GM18505 (cell line): ENCODE measurements around the gene HYAL3.
"Not testable (repeated sequence)": the region's sequence is repeated elsewhere in the genome, so short reads cannot be mapped to it uniquely, and the experiment has no call there.

Source experiments
- ATAC-seq: cut with Tn5 transposase; IDR thresholded peaks from one replicate; pipeline ENCODE4 v1.9.1; 2021; ENCODE audit not compliant: unreplicated experiment
- POLR2A ChIP-seq: IDR thresholded peaks from 4 replicates; pipeline ENCODE4 v1.6.1; 2011; ENCODE audit warnings: borderline replicate concordance; ENCODE audit not compliant: insufficient read depth, insufficient read length; ENCODE audit errors: extremely low read depth

Gene HYAL3

DNA sequence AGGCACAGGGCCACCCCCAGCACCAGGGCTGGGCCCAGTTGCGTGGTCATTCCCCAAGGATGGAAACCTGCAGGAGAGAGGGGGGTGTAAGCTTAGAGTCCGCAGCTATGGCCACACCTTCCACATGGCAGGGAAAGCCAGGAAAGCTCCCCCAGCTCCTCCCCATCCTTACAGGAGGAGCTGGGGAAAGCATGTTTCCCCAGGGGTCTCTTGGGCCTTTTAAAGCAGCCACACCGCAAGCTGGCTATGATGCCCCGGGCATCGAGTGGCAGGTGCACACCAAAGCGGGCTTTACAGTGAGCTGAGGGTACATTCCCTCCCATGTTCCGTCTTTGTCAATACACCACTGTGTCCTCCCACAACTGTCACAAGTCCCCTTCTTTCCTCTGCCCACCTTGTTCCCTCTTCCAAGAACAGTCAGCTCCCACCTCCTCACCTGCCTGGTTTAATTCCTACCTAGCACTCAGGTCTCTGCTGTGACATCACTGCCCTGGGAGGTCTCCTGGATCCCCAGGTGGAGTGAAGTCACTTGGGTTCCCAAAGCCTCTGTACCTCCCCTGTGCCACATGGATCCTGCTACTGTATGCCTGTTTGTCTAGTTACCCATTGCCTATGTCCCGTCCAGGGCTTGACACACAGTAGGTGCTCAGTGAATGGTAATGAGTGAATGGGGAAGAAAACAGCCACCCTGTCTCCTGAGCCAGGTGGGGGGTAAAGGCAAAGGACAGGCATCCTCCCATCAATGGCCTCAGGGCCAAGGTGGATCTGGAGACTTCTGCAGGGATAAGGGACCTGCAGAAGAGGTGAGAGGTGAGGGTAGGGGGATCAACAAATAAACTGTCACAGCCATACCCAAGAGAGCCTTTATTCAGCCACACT lies 3.4 kb downstream of the HYAL3 start:
- ATAC-seq = no peak
- no peak for TF ChIP-seq POLR2A

DNA sequence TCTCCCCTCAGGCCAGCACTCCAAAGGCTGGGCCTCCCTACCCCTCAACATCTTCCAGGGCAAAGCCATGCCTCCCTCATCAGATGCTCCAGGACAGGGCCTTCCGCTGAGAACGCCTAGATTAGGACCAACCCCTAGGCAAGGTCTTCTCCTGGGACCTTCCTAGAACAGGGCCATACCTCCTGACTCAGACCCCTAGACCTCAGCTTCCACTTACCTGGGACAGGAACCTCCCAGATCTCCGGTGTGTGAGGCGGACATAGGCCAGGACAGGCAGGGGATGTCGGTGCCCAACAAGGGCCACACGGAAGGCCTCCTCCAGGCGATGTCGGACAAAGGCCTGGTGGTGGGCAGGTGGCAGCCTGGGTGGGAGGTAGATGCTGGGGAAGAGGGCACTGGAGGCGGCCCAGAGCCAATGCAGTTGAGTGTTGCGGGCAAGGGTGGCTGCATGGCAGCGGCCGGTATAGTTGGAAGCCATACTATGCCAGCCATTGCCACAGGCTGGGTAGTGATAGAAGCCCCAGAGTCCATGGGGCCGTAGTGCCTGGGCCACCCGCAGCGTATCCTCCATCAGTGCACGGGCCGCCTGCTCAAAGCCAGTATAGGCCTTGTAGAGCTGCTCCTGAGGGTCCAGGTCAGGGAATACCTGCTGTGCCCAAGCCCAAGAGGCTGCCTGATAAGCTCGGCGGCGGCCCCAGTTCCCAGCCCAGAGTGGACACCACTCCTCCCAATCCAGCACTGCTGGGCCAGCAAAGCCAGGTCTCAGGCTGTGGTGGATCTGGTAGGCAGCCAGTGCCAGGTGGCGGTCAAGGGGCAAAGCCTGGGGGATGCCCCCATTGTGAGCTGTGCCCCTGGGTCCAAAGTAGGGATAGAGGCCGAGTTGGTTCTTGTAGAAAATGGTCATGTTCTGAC lies 4.5 kb downstream of the HYAL3 start:
- no peak for ATAC-seq
- no peak for TF ChIP-seq POLR2A

DNA sequence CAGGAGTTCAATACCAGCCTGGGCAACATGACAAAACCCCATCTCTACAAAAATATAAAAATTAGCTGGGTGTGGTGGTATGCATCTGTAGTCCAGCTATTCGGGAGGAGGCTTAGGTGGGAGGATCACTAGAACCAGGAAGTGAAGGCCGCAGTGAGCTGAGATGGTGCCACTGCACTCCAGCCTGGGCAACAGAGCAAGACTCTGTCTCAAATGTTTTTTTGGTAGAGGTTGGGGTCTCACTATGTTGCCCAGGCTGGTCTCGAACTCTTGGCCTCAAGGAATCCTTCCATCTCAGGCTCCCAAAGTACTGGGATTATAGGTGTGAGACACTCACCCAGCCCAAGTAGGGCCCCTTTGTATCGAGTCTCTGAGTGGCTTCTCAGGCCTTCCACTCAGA lies 5.1 kb downstream of the HYAL3 start:
- no peak for ATAC-seq
- no peak for TF ChIP-seq POLR2A

DNA sequence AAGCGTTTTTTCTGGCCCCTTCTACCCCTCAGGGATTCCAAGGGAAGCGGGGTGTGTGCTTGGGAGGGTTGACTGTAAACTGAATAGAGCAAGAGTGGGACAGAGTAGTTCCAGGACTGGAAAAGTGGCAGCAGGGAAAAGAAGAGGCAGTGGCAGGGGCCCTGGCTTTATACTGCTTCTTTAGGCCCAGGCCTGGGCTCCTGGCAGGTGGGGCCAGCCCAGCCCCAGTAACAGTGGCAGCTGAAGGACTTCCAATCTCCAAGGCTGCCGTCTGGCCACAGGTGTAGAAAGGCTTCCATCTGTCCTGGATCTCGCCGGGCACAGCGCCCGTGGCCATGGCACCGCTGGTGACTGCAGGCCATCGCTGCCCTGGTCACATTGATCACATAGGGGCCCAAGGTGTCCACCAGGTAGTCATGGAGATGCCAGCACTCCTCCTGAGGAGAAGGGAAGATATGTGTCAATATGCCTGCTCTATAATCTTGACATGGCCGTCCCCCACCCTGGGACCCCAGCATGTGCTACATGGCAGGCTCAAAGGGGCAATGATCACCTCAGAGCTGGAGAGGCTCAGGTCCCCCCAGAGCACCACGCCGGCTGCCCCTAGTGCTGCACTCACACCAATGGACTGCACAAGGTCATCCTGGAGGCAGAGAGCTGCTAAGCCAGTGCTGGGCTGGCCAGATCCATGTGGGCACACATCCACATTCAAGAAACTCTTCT lies 6.0 kb downstream of the HYAL3 start:
- TF ChIP-seq POLR2A = no peak
- ATAC-seq = no peak

DNA sequence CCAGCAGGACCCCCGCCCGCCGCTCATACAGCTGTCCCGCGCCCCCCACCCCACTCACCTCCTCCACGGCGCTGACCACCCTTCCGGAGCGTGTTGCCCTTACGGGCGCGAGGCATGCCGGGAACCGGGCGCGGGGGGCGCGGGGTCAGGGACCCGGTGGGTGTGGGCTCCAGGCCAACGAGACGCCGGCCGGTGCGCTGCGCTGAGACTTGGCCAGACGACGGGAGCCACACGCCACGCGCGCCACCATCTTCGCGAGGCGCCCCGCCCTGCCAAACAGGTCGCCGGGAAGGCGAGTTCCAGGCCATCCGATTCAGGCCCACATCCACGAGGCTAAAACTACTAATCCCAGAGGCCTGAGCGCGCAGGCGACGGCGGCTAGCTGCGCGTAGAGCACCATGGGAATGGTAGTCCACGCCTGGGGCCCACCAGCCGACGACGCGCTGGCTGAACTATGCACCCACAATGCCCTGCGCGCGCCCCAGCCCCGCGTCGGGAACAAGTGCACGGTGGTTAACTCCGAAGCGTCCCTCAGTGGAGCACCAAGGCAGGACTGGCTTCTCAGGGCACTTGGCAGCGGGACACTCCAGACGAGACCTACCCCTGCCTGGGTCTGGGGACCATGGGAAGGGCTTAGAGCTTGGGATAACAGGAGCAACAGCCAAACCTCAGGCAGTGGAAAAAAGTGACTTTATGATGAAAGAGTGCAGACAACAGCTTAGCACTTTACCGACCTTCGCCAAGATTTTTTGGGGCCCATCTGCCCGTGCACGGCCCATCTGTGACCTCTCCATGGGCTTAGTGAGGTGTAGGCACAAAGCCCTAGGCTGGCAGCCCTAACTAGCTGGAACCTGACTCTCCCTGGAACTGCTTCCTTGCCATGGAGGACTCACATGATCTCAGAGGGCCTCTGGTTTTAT lies 6.8 kb downstream of the HYAL3 start, which contains the start of gene IFRD2:
Gene IFRD2 (minus strand): TSS at position 271 of the 920 bp plus-strand sequence. CDS start 155 bp downstream, at position 116.
- peak; percentile 90 for ATAC-seq
- peak; percentile 75 for TF ChIP-seq POLR2A

DNA sequence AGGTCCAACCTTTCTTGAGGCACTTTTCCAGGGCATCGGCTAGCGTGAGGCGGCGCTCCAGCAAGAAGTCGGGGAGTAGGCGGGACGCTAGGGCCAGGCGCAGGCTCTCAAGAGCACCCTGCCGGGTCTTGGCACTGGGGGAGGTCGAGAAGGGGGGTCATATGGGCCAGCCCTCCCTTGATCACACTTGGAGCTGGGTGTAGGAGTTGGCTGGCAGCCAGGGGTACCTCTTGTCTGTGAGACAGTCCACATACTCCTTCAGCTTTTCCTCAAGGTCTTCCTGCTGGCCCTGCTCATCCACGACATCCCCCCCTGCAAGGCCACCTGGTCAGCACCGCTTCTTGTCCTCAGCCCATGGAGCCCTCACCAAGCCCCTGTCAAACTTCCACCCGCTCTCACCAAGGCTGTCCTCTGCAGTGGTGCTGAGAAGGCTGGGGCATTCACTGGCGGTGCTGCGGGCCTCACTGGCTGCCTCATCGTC lies 9.0 kb downstream of the HYAL3 start:
- ATAC-seq = no peak
- TF ChIP-seq POLR2A = no peak

DNA sequence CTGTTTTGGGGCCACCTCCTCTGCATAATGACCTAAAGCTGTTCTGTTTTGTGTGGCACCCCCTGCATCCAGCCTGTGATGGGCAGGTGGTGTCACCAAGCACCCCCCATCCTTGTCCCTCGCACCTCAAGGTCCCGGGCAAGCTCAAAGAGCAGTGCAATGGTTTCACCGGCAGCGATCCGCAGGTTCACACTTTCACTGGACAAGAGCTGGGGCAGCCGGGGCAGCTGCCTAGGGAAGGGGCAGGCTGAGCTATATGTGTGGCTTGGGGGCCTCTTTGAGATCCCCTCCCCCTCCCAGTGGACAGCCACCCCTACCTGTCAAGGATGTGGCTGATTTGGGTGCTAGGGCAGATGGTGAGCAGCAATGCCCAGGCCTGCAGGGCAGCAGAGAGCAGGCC lies 10.1 kb downstream of the HYAL3 start:
- no peak for TF ChIP-seq POLR2A
- no peak for ATAC-seq

DNA sequence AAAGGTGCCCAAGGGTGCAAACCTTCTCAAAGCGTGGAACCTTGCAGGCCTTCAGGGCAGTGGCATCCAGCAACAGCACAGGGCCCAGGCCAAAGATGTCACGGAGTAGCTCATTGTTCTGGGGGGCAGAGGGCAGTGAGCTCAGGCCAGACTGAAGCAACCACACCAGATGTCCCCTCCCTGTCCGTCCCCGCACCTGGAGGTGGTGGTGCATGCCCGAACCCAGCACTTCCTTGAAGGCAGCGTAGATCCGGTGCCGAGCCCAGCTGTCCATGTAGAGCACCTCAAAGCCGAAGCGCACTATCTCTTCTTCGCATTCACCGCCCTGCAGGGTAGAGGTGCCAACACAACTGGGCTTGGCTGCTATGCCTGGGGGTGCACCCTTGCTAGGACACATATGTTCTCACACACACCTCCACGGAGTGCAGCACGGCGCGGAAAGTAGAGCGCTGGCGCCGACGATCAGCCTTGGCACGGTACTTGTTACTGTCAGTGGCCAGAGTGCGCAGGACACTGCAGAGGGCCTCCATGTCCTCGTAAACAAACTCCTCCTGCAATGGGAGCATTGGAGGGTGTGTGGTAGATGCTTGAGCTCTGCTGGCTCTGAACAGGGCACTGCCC lies 10.7 kb downstream of the HYAL3 start:
- no peak for TF ChIP-seq POLR2A
- no peak for ATAC-seq

DNA sequence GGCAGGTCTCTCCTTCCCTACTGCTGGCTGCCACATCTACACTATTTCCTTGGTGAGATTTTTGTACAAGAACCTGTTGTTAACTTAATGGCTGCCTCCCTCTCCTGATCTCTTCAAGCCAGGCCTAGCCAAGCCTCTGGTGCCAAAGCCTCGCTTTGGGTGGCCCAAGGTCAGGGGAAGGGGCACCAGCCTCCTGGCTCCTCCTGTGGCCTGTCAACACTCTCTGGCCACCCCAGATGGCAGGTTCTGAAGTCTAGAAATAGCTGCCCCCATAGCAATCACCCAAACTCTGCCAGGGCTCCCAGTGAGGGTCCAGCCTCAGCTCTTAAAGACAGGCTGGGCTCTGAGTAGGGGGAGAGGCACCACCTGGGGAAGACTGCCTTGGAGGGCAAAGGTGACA lies 11.9 kb downstream of the HYAL3 start:
- no peak for TF ChIP-seq POLR2A
- ATAC-seq = no peak

DNA sequence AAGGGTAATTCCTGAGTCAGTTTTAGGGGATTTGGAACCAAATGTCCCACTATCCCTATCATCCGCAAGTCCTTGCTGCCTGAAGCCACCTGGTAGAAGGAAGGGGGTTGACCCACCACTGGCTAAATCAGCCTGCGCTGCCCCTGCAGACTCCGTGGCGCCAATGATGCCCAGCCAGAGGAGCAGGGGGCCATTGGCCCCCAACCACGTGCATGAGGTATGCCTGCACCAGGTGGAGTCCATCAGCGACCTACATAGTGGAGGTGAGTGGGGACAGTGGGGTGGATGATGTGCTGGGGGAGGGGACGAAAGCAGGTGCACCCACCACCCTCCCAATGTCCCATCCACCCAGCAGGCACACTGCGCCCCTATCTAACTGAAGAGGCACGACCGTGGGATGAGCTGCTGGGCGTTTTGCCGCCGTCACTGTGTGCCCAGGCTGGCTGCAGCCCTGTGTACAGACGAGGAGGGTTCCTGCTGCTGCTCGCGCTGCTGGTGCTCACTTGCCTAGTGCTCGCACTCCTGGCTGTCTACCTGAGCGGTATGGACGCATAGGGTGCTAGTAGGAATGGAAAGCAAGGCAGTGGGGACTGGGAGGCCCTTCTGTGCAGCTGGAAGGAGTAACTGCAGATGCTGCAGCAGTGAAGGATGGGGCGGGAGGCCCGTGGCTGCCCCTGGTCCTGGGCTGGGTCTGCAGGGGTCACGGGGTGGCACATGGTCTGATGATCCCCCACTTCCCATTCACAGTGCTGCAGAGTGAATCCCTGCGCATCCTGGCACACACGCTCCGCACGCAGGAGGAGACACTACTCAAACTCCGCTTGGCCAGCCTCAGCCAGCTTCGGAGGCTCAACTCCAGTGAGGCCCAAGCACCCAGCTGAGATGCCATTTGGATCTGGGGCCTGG lies 12.6 kb downstream of the HYAL3 start:
- no peak for ATAC-seq
- no peak for TF ChIP-seq POLR2A

DNA sequence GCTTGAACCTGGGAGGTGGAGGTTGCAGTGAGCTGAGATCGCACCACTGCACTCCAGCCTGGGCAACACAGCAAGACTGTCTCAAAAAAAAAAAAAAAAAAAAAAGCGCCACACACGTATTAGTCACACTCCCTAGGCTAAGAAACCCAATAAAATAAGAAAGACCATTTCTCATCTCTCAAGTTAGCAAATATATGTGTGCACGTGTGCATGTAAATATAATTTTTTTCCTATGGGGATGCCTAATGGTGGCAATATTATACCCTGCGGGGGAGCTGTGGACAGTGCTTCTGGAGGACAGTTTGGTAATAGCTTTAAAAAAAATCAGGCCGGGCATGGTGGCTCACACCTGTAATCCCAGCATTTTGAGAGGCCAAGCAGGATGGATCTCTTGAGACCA lies 15.1 kb downstream of the HYAL3 start:
- not testable (repeated sequence) for ATAC-seq
